ENCODE data around the gene TTN. TPM values are rescaled to one million over a fixed set of nuclear protein-coding genes. Genes with fewer than 3 reads are reported as not detected.

Gene TTN
- total RNA-seq, 1 donor from 2014 or later = under 0.01 TPM

GRCh38 chr2:178830451-178830850, 23.2 kb upstream of the TTN start:
- H3K27me3 ChIP-seq (ENCODE audit: control insufficient read depth, insufficient read depth, low read length) = no peaks in the 10 kb centered on the region
- H3K36me3 ChIP-seq (ENCODE audit: control insufficient read depth, insufficient read depth, low read length) = no peaks in the 10 kb centered on the region
- no peak overlapping the region for H3K4me3 ChIP-seq (ENCODE audit: low read depth, low read length)
- no peak for TF ChIP-seq CTCF (IDR thresholded peaks at IDR 0.05; ENCODE audit: insufficient read depth, low read length, poor library complexity, severe bottlenecking)
- no peak for DNase-seq (ENCODE audit: low read depth)

GRCh38 chr2:178829981-178830380, 22.8 kb upstream of the TTN start:
- no peak for DNase-seq (ENCODE audit: low read depth)
- H3K27me3 ChIP-seq (ENCODE audit: control insufficient read depth, insufficient read depth, low read length) = no peaks in the 10 kb centered on the region
- TF ChIP-seq CTCF (IDR thresholded peaks at IDR 0.05; ENCODE audit: insufficient read depth, low read length, poor library complexity, severe bottlenecking) = no peak

GRCh38 chr2:178829299-178829960, 22.2 kb upstream of the TTN start:
- no peak for DNase-seq (ENCODE audit: low read depth)
- no peaks in the 10 kb centered on the region for H3K27me3 ChIP-seq (ENCODE audit: control insufficient read depth, insufficient read depth, low read length)
- TF ChIP-seq CTCF (IDR thresholded peaks at IDR 0.05; ENCODE audit: insufficient read depth, low read length, poor library complexity, severe bottlenecking) = no peak
- no peak overlapping the region for H3K4me3 ChIP-seq (ENCODE audit: low read depth, low read length)
- H3K36me3 ChIP-seq (ENCODE audit: control insufficient read depth, insufficient read depth, low read length) = no peaks in the 10 kb centered on the region

More at GRCh38 chr2:178829981-178830380, 22.8 kb upstream of the TTN start:
- H3K4me3 ChIP-seq (ENCODE audit: low read depth, low read length) = no peak overlapping the region
- H3K36me3 ChIP-seq (ENCODE audit: control insufficient read depth, insufficient read depth, low read length) = no peaks in the 10 kb centered on the region

GRCh38 chr2:178828486-178828881, 21.3 kb upstream of the TTN start:
- TF ChIP-seq CTCF (IDR thresholded peaks at IDR 0.05; ENCODE audit: insufficient read depth, low read length, poor library complexity, severe bottlenecking) = no peak
- Histone ChIP-seq H3K4me3 (ENCODE audit: low read depth, low read length) (no peak overlapping the region), H3K36me3 (ENCODE audit: control insufficient read depth, insufficient read depth, low read length) (no peaks in the 10 kb centered on the region), H3K27me3 (ENCODE audit: control insufficient read depth, insufficient read depth, low read length) (no peaks in the 10 kb centered on the region)
- DNase-seq (ENCODE audit: low read depth) = no peak

GRCh38 chr2:178827739-178828485, 20.7 kb upstream of the TTN start:
- Histone ChIP-seq H3K36me3 (ENCODE audit: control insufficient read depth, insufficient read depth, low read length) (no peaks in the 10 kb centered on the region), H3K27me3 (ENCODE audit: control insufficient read depth, insufficient read depth, low read length) (no peaks in the 10 kb centered on the region), H3K4me3 (ENCODE audit: low read depth, low read length) (no peak overlapping the region)
- TF ChIP-seq CTCF (IDR thresholded peaks at IDR 0.05; ENCODE audit: insufficient read depth, low read length, poor library complexity, severe bottlenecking) = no peak
- no peak for DNase-seq (ENCODE audit: low read depth)

Measured in kidney epithelial cell (primary cell).